ENCODE data around the gene CX3CL1. TPM values are rescaled to one million over a fixed set of nuclear protein-coding genes. Genes with fewer than 3 reads are reported as not detected.
A peak's percentile ranks its signal among the peaks of the same experiment; 100 is the strongest.
"Not testable (repeated sequence)": the region's sequence is repeated elsewhere in the genome, so short reads cannot be mapped to it uniquely, and the experiment has no call there.

CX3CL1 gene
- total RNA-seq, 1 donor from 2014 or later, result not detected

DNA sequence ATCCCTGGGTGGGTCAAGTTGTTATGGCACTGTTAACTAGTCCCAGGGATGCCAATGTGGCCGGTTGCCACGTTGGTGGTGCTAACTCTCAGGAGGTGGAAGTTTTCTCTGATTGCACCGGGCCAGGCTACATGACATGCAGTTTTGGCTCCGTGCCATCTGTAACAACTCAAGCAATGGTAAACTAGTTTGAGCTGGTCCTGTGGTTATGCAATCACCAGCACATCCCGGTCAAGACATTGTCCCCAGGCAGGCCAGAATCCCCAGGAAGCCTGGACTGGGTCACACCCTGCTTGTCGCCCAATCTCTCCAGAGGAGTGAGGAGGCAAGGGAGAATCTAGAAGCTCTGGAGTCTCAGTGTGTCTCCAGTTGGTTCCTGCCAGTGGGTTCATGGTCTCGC, 22.2 kb downstream of the CX3CL1 start:
- Mint-ChIP-seq H3K27me3 (peaks cover 4% of the 10 kb centered on the region), H3K36me3 (ENCODE audit: low read depth) (no peaks in the 10 kb centered on the region), H3K9me3 (no peaks in the 10 kb centered on the region), H3K4me1 (no peaks in the 10 kb centered on the region), H3K4me3 (no peak overlapping the region), H3K27ac (no peak overlapping the region)
- DNase-seq, result no peak
- intact Hi-C loops (cut with micrococcal nuclease), result no loop called here

DNA sequence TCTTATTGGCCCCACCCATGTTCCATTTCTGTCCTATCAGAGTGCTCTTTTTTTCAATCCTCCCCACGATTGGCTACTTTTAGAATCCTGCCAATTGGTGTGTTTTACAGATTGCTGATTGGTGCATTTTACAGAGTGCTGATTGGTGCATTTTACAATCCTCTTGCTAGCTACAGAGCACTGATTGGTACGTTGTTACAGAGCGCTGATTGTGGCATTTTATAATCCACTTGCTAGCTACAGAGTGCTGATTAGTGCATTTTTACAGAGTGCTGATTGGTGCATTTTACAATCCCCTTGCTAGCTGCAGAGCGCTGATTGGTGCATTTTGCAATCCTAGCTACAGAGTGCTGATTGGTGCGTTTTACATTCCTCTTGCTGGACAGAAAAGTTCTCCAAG, 22.7 kb downstream of the CX3CL1 start:
- H3K27ac Mint-ChIP-seq, result no peak overlapping the region
- H3K4me1 Mint-ChIP-seq, result no peaks in the 10 kb centered on the region
- H3K4me3 Mint-ChIP-seq, result no peak overlapping the region
- H3K36me3 Mint-ChIP-seq (ENCODE audit: low read depth), result no peaks in the 10 kb centered on the region
- intact Hi-C loops (cut with micrococcal nuclease), result no loop called here
- peaks cover 4% of the 10 kb centered on the region for H3K27me3 Mint-ChIP-seq
- DNase-seq, result no peak
- H3K9me3 Mint-ChIP-seq, result no peaks in the 10 kb centered on the region

DNA sequence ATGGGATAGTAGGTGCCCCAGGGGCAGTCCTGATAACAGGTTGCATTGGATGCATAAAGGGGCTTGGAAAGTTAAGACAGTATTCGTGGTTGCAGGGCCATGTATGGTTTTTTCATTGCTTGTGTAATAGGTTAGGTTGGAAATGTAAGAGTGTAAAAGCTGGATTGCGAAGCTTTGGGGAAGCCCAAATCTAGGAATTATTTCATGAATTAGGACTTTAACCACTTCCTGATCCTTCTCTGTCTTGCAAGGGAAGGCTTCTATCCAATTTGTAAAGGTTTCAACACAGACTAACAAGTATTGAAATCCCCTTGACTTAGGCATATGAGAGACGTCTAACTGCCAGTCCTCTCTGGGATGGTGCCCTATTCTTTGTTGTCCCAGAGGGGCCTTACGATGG, 24.5 kb downstream of the CX3CL1 start:
- intact Hi-C loops (cut with micrococcal nuclease), result no loop called here
- Mint-ChIP-seq H3K27me3 (peaks cover 2% of the 10 kb centered on the region), H3K27ac (no peak overlapping the region), H3K36me3 (ENCODE audit: low read depth) (no peaks in the 10 kb centered on the region), H3K4me3 (no peak overlapping the region), H3K9me3 (no peaks in the 10 kb centered on the region), H3K4me1 (no peaks in the 10 kb centered on the region)
- no peak for DNase-seq

DNA sequence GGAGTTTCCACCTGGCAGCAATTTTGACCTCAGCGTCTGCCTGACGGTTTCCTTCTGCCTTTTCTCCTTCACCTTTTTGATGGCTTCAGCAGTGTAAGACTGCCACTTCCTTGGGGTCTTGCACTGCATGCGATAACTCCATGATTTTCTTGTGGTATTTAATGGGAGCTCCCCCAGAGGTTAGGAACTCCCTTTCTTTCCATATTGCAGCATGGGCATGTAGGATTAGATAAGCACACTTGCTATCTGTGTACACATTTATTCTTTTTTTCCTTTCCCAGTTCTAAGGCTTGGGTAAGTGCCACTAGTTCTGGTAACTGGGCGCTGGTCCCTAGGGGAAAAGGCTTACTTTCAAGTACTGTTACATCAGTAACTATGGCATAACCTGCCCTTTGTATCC, 25.2 kb downstream of the CX3CL1 start:
- intact Hi-C loops (cut with micrococcal nuclease), result not testable (repeated sequence)

DNA sequence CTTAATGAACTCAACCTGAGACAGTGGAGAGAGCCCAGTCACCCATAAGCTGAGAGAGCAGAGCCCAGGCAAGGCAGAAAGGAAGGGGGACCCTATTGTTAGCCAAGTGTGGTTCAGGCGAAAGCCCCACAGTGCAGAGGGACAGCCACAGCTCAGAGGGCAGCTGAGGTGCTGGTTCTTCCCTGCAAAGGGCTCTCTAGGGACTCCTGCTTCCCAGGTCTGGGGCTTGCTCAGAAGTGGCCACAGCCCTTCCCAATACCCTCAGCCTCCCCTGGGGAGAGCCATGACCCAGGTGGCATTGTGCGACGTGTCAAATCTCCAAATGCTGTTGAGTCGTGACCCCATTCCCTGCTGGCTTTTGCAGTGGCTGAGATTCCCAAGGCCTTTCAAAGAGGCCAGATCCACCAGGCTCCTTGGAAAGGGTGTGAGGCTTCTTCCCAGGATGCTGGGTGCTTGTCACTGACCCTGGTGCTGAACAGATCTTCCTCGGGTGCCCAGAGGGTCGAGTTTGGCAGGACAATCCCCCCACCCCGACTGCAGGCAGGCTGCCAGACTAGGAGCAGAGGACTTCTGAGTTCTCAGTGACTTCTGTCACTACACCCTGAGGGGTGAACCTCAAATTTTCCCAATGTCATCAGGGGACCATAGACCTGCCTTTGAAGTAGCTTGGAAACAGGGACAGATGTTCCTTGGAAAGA, 29.8 kb downstream of the CX3CL1 start:
- peaks cover 11% of the 10 kb centered on the region for H3K27me3 Mint-ChIP-seq
- intact Hi-C loops (cut with micrococcal nuclease), result no loop called here
- H3K36me3 Mint-ChIP-seq (ENCODE audit: low read depth), result no peaks in the 10 kb centered on the region
- no peak overlapping the region for H3K4me3 Mint-ChIP-seq
- DNase-seq, result no peak
- no peak overlapping the region for H3K27ac Mint-ChIP-seq
- H3K4me1 Mint-ChIP-seq, result no peaks in the 10 kb centered on the region
- H3K9me3 Mint-ChIP-seq, result no peaks in the 10 kb centered on the region

More for the DNA sequence above, 25.2 kb downstream of the CX3CL1 start:
- not testable (repeated sequence) for DNase-seq; H3K36me3 Mint-ChIP-seq (ENCODE audit: low read depth); H3K4me3 Mint-ChIP-seq; H3K4me1 Mint-ChIP-seq; H3K27me3 Mint-ChIP-seq; H3K27ac Mint-ChIP-seq; H3K9me3 Mint-ChIP-seq

DNA sequence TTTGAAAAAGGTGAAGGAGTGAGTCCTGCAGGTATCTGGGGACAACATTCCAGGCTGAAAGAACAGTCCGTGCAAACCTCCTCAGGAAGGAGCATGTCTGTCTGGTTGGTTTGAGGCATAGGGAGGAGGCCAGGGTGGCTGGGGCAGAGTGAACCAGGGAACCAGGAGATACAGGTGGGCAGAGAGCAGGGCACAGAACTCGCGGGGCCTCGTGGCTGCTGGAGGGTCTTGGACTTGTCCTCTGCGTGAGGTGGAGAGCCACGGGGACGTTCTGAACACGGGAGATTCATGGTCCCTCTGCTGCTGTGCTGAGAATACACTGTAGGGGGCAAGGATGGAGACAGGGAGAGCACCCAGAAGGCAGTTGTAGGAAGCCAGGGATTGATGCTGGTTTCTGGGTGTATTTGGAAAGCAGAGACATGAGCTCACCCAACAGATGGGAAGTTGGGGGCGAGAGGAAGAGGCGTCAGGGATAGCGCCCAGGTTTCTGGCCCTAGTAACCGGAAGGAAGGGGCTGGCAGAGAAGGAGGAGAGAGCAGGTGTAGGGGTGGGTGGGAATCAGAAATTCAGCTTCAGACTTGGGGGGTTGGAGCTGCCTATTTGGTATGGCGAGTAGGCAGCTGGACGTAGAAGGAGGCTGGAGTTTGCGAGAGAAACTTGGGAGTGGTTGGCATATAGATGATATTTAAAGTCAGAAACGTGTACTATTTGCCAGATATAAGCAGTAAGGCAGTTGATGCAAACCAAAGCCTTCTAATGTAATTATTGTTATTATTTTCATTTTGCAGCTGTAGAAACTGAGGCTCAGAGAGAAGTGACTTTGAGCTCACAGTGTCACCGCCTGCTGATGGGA, 31.9 kb downstream of the CX3CL1 start, which contains the start of gene CCL17:
Gene CCL17, plus strand, starts transcription at position 803 of the 853 bp plus-strand sequence. CDS start 9,166 bp downstream, outside the sequence.
- H3K27me3 Mint-ChIP-seq, result peaks cover 11% of the 10 kb centered on the region
- intact Hi-C loops (cut with micrococcal nuclease), result no loop called here
- H3K36me3 Mint-ChIP-seq (ENCODE audit: low read depth), result no peaks in the 10 kb centered on the region
- no peak for DNase-seq
- H3K27ac Mint-ChIP-seq, result peak within 1 kb of the TSS; percentile 11
- H3K4me3 Mint-ChIP-seq, result no peak within 1 kb of the TSS
- no peaks in the 10 kb centered on the region for H3K9me3 Mint-ChIP-seq
- peaks cover 3% of the 10 kb centered on the region for H3K4me1 Mint-ChIP-seq

DNA sequence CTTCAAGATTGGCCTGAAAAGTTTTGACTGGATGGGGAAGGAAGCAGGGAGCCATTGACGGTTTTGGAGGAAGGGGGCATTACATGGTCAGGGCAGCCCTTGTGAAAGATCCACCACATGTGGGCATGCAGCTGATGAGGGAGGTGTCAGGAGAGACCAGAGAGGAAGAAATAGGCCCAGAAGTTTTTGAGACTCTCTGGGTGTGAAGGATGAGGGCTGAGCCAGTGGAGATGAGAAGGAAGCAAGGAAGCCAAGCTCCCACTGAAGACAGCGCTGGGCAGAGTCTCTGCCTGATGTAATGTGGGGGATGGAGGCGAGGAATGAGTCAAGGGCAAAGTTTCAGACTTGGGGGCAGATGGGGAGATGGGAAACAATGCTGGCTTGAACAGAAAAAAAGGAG, 32.8 kb downstream of the CX3CL1 start:
- no peaks in the 10 kb centered on the region for H3K36me3 Mint-ChIP-seq (ENCODE audit: low read depth)
- no peak overlapping the region for H3K27ac Mint-ChIP-seq
- DNase-seq, result no peak
- peaks cover 3% of the 10 kb centered on the region for H3K4me1 Mint-ChIP-seq
- H3K27me3 Mint-ChIP-seq, result peaks cover 11% of the 10 kb centered on the region
- intact Hi-C loops (cut with micrococcal nuclease), result no loop called here
- no peaks in the 10 kb centered on the region for H3K9me3 Mint-ChIP-seq
- no peak overlapping the region for H3K4me3 Mint-ChIP-seq

DNA sequence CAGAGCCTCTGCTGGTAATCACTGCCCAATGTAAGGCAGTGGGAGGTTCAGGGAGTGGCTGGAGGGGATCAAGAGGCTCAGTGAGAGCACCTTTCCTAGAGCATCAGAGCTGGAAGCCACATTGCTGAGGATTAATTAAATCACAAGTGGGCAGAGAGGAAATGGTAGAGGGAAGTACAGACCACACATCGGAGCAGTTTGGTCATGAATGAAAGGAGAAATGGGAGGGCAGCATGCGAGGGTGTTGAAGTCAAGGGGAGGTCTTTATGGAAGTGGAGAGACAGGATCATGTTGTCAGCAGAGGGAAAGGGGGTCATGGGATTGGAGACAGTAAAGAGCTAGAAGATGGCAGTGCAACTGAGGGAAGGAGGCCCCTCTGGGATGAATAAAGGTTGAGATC, 34.6 kb downstream of the CX3CL1 start:
- H3K4me3 Mint-ChIP-seq, result no peak overlapping the region
- intact Hi-C loops (cut with micrococcal nuclease), result no loop called here

DNA sequence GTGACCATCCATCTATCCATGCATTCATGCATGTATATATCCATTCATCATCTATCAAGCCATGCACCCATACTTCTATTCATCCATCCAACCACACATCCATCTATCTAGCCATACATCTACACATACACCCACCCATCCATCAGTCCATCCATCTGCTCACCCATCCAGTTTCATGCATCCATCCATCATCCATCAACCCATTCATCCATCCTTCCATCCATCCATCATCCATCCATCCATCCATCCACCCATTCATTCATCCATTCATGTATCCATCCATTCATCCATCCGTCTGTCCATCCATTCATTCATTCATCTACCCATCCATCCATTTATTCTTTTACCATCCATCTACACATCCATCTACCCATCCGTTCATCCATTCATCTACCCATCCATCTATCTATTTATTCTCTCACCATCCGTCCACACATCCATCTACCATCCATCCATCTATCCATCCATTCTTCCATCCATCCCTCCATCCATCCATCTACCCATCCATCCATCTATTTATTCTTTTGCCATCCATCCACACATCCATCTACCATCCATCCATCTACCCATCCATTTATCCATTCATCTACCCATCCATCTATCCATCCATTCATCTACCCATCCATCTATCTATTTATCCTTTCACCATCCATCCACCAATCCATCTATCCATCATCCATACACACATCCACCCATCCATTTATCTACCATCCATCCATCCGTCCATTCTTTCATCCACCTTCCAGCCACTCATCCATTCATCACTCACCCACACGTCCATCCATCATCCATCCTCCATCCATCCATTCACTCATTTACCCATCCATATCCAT, 35.4 kb downstream of the CX3CL1 start:
- intact Hi-C loops (cut with micrococcal nuclease), result no loop called here
- Mint-ChIP-seq H3K4me1 (peaks cover 3% of the 10 kb centered on the region), H3K9me3 (no peaks in the 10 kb centered on the region), H3K27ac (no peak overlapping the region), H3K4me3 (no peak overlapping the region), H3K27me3 (peaks cover 11% of the 10 kb centered on the region), H3K36me3 (ENCODE audit: low read depth) (no peaks in the 10 kb centered on the region)
- DNase-seq, result no peak

More for the DNA sequence above, 34.6 kb downstream of the CX3CL1 start:
- Mint-ChIP-seq H3K9me3 (no peaks in the 10 kb centered on the region), H3K27ac (no peak overlapping the region), H3K36me3 (ENCODE audit: low read depth) (no peaks in the 10 kb centered on the region), H3K4me1 (peaks cover 3% of the 10 kb centered on the region), H3K27me3 (peaks cover 11% of the 10 kb centered on the region)
- DNase-seq, result no peak

DNA sequence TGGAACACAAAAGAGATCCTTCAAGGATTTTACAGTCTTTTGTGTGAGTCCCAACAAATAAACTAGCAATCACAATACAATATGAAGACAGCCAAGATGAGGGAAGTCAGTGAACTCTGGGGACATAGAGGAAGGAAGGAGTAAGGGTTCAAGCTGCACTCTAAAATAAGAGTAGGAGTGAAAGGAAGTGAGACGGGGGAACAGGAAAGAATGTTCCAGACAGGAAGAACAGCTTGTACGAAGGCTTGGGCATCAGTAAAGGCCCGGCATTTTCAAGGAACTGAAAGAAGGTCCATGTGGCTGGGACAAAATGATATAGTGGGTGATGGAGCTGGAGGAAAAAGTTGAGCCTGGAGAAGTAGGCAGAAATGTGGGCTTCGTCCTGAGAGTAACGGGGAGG, 36.8 kb downstream of the CX3CL1 start:
- H3K4me3 Mint-ChIP-seq, result no peak overlapping the region
- no peak for DNase-seq
- H3K27ac Mint-ChIP-seq, result no peak overlapping the region
- no peaks in the 10 kb centered on the region for H3K9me3 Mint-ChIP-seq
- no peaks in the 10 kb centered on the region for H3K36me3 Mint-ChIP-seq (ENCODE audit: low read depth)
- H3K4me1 Mint-ChIP-seq, result peaks cover 3% of the 10 kb centered on the region
- peaks cover 10% of the 10 kb centered on the region for H3K27me3 Mint-ChIP-seq
- intact Hi-C loops (cut with micrococcal nuclease), result no loop called here

DNA sequence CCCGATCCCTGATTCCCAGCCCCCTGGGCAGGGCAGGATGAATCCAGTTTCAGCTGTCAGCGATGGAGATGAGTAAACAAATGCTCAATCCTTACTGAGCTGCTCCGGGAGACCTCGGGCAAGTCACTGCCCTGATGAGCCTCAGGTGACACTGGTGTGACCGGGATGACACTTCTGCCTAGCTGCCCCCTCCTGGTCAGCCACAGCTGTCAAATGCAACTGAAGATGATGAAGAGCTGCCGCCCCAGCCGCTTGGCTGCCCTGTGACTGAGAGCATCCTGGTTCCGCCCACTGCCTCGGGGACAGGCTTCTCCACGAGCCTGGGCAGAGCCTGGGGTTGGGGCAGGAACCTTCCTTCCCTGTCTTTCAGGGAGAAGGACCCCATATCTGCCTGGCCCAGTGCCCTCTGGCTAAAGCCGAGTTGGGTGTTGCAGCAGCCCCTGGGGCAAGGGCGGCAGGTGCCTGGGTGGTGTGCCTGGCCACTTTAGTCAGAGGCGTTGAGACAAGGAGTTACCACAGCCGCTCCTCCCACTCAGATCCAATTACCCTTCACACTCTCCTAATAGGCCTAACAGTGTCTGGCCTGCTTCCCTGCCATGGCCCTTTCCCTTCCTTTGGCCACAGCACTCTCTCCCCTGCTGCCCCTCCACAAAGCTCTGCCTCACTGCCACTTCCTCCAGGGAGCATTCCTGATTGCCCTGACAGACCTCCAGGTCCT, 37.7 kb downstream of the CX3CL1 start:
- no peaks in the 10 kb centered on the region for H3K9me3 Mint-ChIP-seq
- DNase-seq, result no peak
- H3K27ac Mint-ChIP-seq, result no peak overlapping the region
- H3K4me1 Mint-ChIP-seq, result peaks cover 3% of the 10 kb centered on the region
- intact Hi-C loops (cut with micrococcal nuclease), result no loop called here
- peaks cover 4% of the 10 kb centered on the region for H3K27me3 Mint-ChIP-seq
- H3K4me3 Mint-ChIP-seq, result no peak overlapping the region
- H3K36me3 Mint-ChIP-seq (ENCODE audit: low read depth), result no peaks in the 10 kb centered on the region

DNA sequence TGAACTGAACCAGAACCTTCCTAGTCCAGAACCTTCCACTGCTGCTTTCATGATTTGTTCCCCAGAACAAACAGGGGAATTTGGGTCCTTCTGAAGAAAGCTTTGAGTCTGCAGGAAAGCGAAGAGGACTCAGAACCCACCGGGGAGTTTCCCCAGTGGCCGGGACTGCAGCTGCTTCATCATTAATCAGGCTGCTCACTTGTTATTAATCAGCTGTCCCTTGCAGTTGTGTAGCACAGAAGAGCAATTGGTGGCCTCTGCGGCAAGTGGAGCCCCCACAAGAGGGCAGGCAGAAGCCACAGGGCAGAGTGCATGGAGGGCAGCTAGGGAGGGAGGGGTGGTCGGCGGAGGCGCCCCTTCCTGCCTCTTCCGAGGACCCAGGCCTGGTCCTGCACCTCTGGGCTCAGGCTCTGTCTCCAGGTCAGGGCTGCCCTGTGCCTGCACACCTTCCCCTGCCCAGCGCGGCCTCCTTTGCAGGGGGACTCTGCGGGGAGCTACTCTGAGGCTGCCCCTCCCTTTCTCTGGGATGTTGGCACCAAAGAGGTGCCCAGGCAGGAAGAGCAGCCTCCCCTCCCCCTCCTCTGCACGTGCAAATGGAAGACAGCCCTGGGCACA, 39.2 kb downstream of the CX3CL1 start:
- Mint-ChIP-seq H3K27ac (no peak overlapping the region), H3K4me1 (peaks cover 3% of the 10 kb centered on the region), H3K36me3 (ENCODE audit: low read depth) (no peaks in the 10 kb centered on the region), H3K27me3 (no peaks in the 10 kb centered on the region), H3K9me3 (no peaks in the 10 kb centered on the region), H3K4me3 (no peak overlapping the region)
- intact Hi-C loops (cut with micrococcal nuclease), result no loop called here
- no peak for DNase-seq

DNA sequence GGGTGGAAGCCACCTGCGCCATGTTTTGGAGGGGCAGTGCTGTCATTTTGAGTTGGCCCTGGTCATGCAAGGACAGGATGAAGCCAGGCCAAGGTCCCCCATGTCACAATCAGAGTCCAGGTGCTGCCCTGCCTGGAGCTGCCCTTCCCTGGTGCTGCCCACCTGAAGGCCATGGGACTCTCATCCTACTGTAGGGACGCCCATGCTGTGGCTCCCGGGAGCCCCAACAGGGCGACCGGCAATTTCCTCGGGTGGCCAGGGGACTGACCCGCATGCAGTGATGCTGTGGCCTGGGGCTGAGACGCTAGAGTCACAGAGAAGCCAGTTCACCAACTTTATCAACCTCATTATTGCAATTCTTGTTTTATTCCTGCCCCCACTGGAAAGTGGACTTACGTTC, 40.3 kb downstream of the CX3CL1 start:
- no peaks in the 10 kb centered on the region for H3K27me3 Mint-ChIP-seq
- no peaks in the 10 kb centered on the region for H3K9me3 Mint-ChIP-seq
- H3K4me1 Mint-ChIP-seq, result peaks cover 10% of the 10 kb centered on the region
- intact Hi-C loops (cut with micrococcal nuclease), result no loop called here
- no peak overlapping the region for H3K4me3 Mint-ChIP-seq
- no peak overlapping the region for H3K27ac Mint-ChIP-seq
- H3K36me3 Mint-ChIP-seq (ENCODE audit: low read depth), result no peaks in the 10 kb centered on the region
- DNase-seq, result no peak
